ENCODE measurements around the gene CCL18. TPM values are rescaled to one million over a fixed set of nuclear protein-coding genes. Genes with fewer than 3 reads are reported as not detected.
"Not testable (repeated sequence)": the region's sequence is repeated elsewhere in the genome, so short reads cannot be mapped to it uniquely, and the experiment has no call there.

Gene CCL18
- polyA plus RNA-seq, 1 experiment = not detected

- Histone ChIP-seq H3K27me3 (ENCODE audit: control insufficient read depth, insufficient read depth, low read length) (no peaks in the 10 kb centered on the region), H3K4me3 (ENCODE audit: low read depth, low read length) (no peak overlapping the region), H3K27ac (ENCODE audit: low read depth, low read length) (no peak overlapping the region), H3K9me3 (ENCODE audit: control insufficient read depth, insufficient read depth, low read length) (no peaks in the 10 kb centered on the region)
- POLR2A ChIA-PET = no interaction called here
- DNase-seq (ENCODE audit: low read depth, low spot score) = no peak
- TF ChIP-seq CTCF (IDR thresholded peaks at IDR 0.05; ENCODE audit: low read depth, low read length) = no peak
- CTCF ChIA-PET = no interaction called here
Measured at GRCh38 chr17:36094746-36095145, 30.7 kb downstream of the CCL18 start.

GRCh38 chr17:36095992-36096391 is 31.9 kb downstream of the CCL18 start:
- CTCF ChIA-PET = no interaction called here
- no peak for TF ChIP-seq CTCF (IDR thresholded peaks at IDR 0.05; ENCODE audit: low read depth, low read length)
- no peak for DNase-seq (ENCODE audit: low read depth, low spot score)
- no peak overlapping the region for H3K27ac ChIP-seq (ENCODE audit: low read depth, low read length)
- H3K4me3 ChIP-seq (ENCODE audit: low read depth, low read length) = no peak overlapping the region
- no peaks in the 10 kb centered on the region for H3K27me3 ChIP-seq (ENCODE audit: control insufficient read depth, insufficient read depth, low read length)
- H3K9me3 ChIP-seq (ENCODE audit: control insufficient read depth, insufficient read depth, low read length) = no peaks in the 10 kb centered on the region
- POLR2A ChIA-PET = no interaction called here

GRCh38 chr17:36099004-36099403 is 34.9 kb downstream of the CCL18 start:
- H3K4me3 ChIP-seq (ENCODE audit: low read depth, low read length); H3K27me3 ChIP-seq (ENCODE audit: control insufficient read depth, insufficient read depth, low read length); H3K9me3 ChIP-seq (ENCODE audit: control insufficient read depth, insufficient read depth, low read length); CTCF ChIA-PET; DNase-seq (ENCODE audit: low read depth, low spot score); POLR2A ChIA-PET; H3K27ac ChIP-seq (ENCODE audit: low read depth, low read length): not testable (repeated sequence)

GRCh38 chr17:36103401-36103975 is 39.4 kb downstream of the CCL18 start, which contains the start of gene CCL4:
Gene CCL4 (plus strand): TSS chr17:36103827. CDS start chr17:36103906, 79 bp downstream.
- CTCF ChIA-PET = interaction anchor here (0.6 kb wide), 1 partner anchor 45 kb away, joined by 3 read pairs; no protein-coding TSS in a partner anchor
- H3K4me3 ChIP-seq (ENCODE audit: low read depth, low read length); DNase-seq (ENCODE audit: low read depth, low spot score); H3K27ac ChIP-seq (ENCODE audit: low read depth, low read length); POLR2A ChIA-PET; H3K27me3 ChIP-seq (ENCODE audit: control insufficient read depth, insufficient read depth, low read length); H3K9me3 ChIP-seq (ENCODE audit: control insufficient read depth, insufficient read depth, low read length): not testable (repeated sequence)

GRCh38 chr17:36104246-36104645 is 40.2 kb downstream of the CCL18 start:
- H3K27ac ChIP-seq (ENCODE audit: low read depth, low read length); POLR2A ChIA-PET; H3K9me3 ChIP-seq (ENCODE audit: control insufficient read depth, insufficient read depth, low read length); H3K27me3 ChIP-seq (ENCODE audit: control insufficient read depth, insufficient read depth, low read length); CTCF ChIA-PET; H3K4me3 ChIP-seq (ENCODE audit: low read depth, low read length); DNase-seq (ENCODE audit: low read depth, low spot score): not testable (repeated sequence)

- H3K27ac ChIP-seq (ENCODE audit: low read depth, low read length) = no peak overlapping the region
- H3K4me3 ChIP-seq (ENCODE audit: low read depth, low read length) = no peak overlapping the region
- DNase-seq (ENCODE audit: low read depth, low spot score) = no peak
Measured at GRCh38 chr17:36104701-36105181, 40.7 kb downstream of the CCL18 start.

More at GRCh38 chr17:36104701-36105181, 40.7 kb downstream of the CCL18 start:
- Histone ChIP-seq H3K9me3 (ENCODE audit: control insufficient read depth, insufficient read depth, low read length) (no peaks in the 10 kb centered on the region), H3K27me3 (ENCODE audit: control insufficient read depth, insufficient read depth, low read length) (no peaks in the 10 kb centered on the region)
- ChIA-PET POLR2A (no interaction called here), CTCF (no interaction called here)
- TF ChIP-seq CTCF (IDR thresholded peaks at IDR 0.05; ENCODE audit: low read depth, low read length) = no peak
